ENCODE results near the gene AQP12A.

GRCh38 chr2:240745962-240746361 is 54.3 kb downstream of the AQP12A start:
- TF ChIP-seq GATA2 (IDR thresholded peaks at IDR 0.05; ENCODE audit: low read depth, low read length) (no peak), GATA3 (IDR thresholded peaks at IDR 0.05; ENCODE audit: low read depth, low read length) (no peak)
